ENCODE results near the gene LYPD4.
"Not testable (repeated sequence)": the region's sequence is repeated elsewhere in the genome, so short reads cannot be mapped to it uniquely, and the experiment has no call there.

LYPD4 gene

DNA sequence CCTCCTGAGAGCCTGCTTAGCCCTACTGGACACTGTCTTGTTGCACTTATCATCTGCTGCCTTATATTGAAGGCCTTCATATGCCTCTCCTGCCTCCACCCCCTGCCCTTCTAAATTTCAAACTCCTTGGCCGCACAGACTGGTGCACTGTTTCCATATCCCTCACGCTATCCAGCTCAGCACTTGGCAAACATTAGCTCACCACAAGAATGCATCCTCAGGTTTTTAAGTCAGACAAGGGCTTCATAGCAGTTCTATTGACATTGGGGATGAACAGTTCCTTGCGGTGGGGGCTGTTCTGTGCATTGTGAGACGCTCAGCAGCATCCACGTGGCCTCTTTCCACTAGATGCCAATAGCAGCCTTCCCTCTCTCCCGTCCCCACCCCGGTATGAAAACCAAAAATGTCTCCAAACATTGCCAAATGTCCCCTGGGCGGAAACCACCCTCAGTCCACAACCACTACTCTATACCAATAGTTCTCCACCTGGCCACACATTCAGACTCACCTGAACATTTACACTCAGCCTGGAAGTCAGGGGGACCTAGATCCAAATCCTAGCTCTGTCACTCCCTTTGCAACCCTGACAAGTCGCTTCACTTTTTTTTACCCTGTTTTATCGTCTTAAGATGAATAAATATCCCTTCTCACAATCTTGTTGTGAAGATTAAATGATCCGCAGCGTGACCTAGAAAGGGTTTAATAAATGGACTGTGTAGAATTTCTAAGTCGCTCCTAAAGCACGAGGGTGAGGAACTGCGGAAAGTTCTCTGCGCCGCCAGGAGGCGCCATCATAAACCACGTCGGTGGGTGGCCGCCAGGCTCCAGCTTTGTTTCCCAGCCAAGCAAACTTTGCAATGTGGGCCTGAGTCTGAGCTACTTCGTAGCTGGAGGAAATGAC is 51.7 kb downstream of the LYPD4 start:
- no peak overlapping the region for H3K4me3 ChIP-seq (ENCODE audit: low read depth, low read length)
- TF ChIP-seq, protein P1, sequence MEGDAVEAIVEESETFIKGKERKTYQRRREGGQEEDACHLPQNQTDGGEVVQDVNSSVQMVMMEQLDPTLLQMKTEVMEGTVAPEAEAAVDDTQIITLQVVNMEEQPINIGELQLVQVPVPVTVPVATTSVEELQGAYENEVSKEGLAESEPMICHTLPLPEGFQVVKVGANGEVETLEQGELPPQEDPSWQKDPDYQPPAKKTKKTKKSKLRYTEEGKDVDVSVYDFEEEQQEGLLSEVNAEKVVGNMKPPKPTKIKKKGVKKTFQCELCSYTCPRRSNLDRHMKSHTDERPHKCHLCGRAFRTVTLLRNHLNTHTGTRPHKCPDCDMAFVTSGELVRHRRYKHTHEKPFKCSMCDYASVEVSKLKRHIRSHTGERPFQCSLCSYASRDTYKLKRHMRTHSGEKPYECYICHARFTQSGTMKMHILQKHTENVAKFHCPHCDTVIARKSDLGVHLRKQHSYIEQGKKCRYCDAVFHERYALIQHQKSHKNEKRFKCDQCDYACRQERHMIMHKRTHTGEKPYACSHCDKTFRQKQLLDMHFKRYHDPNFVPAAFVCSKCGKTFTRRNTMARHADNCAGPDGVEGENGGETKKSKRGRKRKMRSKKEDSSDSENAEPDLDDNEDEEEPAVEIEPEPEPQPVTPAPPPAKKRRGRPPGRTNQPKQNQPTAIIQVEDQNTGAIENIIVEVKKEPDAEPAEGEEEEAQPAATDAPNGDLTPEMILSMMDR (conservative IDR thresholded peaks at IDR 0.05; ENCODE audit: low read depth, low read length), result peak; percentile 85
- DNase-seq (ENCODE audit: low read depth), result peak; percentile 72

DNA sequence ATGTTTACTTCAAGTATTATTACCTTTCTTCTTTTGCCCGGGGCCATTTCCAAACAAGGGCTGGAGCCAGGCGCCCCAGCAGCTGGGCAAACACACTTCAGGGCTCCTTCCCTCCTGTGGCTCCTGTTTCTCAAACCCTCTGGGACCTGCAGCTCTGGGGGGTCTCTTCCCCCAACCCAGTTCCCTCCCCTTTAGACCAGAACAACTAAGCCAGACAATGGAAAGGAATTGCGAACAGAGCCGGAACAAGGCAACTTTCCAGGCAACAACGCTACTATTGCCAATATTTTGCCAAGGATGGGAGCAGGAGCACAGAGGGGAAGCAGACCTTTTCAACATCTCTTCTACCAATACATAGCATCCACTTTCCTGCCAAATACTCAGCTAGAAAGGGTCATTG is 55.4 kb downstream of the LYPD4 start:
- not testable (repeated sequence) for DNase-seq (ENCODE audit: low read depth); H3K4me3 ChIP-seq (ENCODE audit: low read depth, low read length)

DNA sequence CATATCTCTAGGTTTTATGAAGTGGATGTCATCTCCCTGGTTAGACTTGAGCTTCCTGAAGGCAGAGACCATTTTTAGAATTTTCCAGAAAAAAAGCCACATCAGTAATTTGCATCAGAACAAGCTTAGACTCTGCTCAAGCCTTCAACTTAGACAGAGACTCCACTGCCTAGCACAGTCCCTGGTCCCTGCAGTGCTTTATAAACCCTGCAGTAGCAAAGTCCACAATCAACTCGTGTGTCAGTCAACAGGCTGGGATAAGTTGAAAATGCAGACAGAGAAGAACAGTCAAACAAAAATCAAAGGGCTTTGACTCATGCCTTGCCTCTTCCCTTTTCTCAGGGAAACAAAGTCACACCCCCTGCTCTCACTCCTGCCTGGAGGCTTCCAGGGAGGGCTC is 56.0 kb downstream of the LYPD4 start:
- not testable (repeated sequence) for DNase-seq (ENCODE audit: low read depth); H3K4me3 ChIP-seq (ENCODE audit: low read depth, low read length)

All from choroid plexus epithelial cell (primary cell).